HG03095 (cell line): ENCODE results near the gene CCDC78.
"Not testable (repeated sequence)": the region's sequence is repeated elsewhere in the genome, so short reads cannot be mapped to it uniquely, and the experiment has no call there.

Experiments
- ATAC-seq: cut with Tn5 transposase; IDR thresholded peaks from one replicate; pipeline ENCODE4 v1.9.1; 2021; ENCODE audit warnings: moderate library complexity; ENCODE audit not compliant: unreplicated experiment

The CCDC78 gene

GRCh38 chr16:761625-762513 lies 35.6 kb upstream of the CCDC78 start:
- no peak for ATAC-seq

- ATAC-seq, result no peak
These were observed 34.5 kb upstream of the CCDC78 start, which contains the start of gene MSLN for GRCh38 chr16:760545-761343. Gene MSLN (plus strand): TSS chr16:760734. CDS start chr16:762681, 1,947 bp downstream.

- ATAC-seq, result no peak
These were observed 33.8 kb upstream of the CCDC78 start for GRCh38 chr16:760065-760464.

- no peak for ATAC-seq
These were observed 33.1 kb upstream of the CCDC78 start for GRCh38 chr16:759110-759910.

- no peak for ATAC-seq
These were observed 30.2 kb upstream of the CCDC78 start for GRCh38 chr16:756428-756827.

- ATAC-seq, result no peak
These were observed 28.4 kb upstream of the CCDC78 start for GRCh38 chr16:754656-755055.

- not testable (repeated sequence) for ATAC-seq
These were observed 27.9 kb upstream of the CCDC78 start for GRCh38 chr16:754121-754607.

- no peak for ATAC-seq
These were observed 25.7 kb upstream of the CCDC78 start for GRCh38 chr16:752007-752312.

GRCh38 chr16:751152-752006 lies 25.1 kb upstream of the CCDC78 start:
- ATAC-seq, result no peak

- no peak for ATAC-seq
These were observed 24.2 kb upstream of the CCDC78 start for GRCh38 chr16:750485-750884.

GRCh38 chr16:749010-749409 lies 22.8 kb upstream of the CCDC78 start:
- no peak for ATAC-seq

GRCh38 chr16:747978-748746 lies 21.9 kb upstream of the CCDC78 start:
- ATAC-seq, result no peak

GRCh38 chr16:746637-747036 lies 20.4 kb upstream of the CCDC78 start:
- ATAC-seq, result no peak

- no peak for ATAC-seq
These were observed 19.5 kb upstream of the CCDC78 start for GRCh38 chr16:745739-746138.

- ATAC-seq, result no peak
These were observed 17.7 kb upstream of the CCDC78 start for GRCh38 chr16:743794-744500.

- ATAC-seq, result not testable (repeated sequence)
These were observed 16.7 kb upstream of the CCDC78 start for GRCh38 chr16:742894-743293.

GRCh38 chr16:741986-742629 lies 15.9 kb upstream of the CCDC78 start:
- no peak for ATAC-seq

GRCh38 chr16:740764-741505 lies 14.7 kb upstream of the CCDC78 start, which contains the start of gene CIAO3:
Gene CIAO3 (minus strand): TSS chr16:740997. CDS start chr16:740985, 12 bp downstream.
- peak; percentile 49 for ATAC-seq
